IMR-90 (cell line): ENCODE measurements around the gene MAP4. TPM values are rescaled to one million over a fixed set of nuclear protein-coding genes. Genes with fewer than 3 reads are reported as not detected.

ENCODE experiments used
- ATAC-seq: fragments of 200-7000 bp; cut with Tn5 transposase; 2 replicates; pipeline ENCODE4 v1.9.1; 2020; ENCODE audit warnings: low read depth, mild to moderate bottlenecking, moderate library complexity
- BruUV-seq: library from RNA; stranded (reverse); fragments of 400-500 nt; replicated peaks from 2 replicates; lab custom pipeline; 2021; lab: Mats Ljungman, UMichigan
- CTCF ChIA-PET: fragments of 300-600 bp; formaldehyde crosslinking; extraction: SDS; loops from one replicate; lab custom pipeline; 2021; ENCODE audit warnings: antibody characterized with exemption; lab: Yijun Ruan, JAX
- POLR2A ChIA-PET: fragments of 300-600 bp; sonication (Branson Sonifier 250); formaldehyde crosslinking; loops from one replicate; lab custom pipeline; 2022; ENCODE audit warnings: antibody characterized with exemption; ENCODE audit not compliant: unreplicated experiment; lab: Charles Lee
- DNase-seq: peaks from one replicate; pipeline ENCODE4 v3.0.0; 2013
- H2AFZ ChIP-seq: replicated peaks from 2 replicates; pipeline ENCODE3; 2013; ENCODE audit warnings: low read length, mild to moderate bottlenecking; ENCODE audit not compliant: poor library complexity
- H2AK5ac ChIP-seq: 2 replicates; pipeline ENCODE4 v1.6.1; 2013; ENCODE audit warnings: low read depth, low read length, inconsistent platforms
- H2AK9ac ChIP-seq: replicated peaks from 2 replicates; pipeline ENCODE3; 2013; ENCODE audit warnings: mild to moderate bottlenecking, low read depth, low read length, moderate library complexity; ENCODE audit not compliant: poor library complexity
- H2BK120ac ChIP-seq: 2 replicates; pipeline ENCODE4 v1.6.1; 2013; ENCODE audit warnings: low read depth, low read length, inconsistent platforms
- H2BK15ac ChIP-seq: 3 replicates; pipeline ENCODE4 v1.6.1; 2013; ENCODE audit warnings: low read depth, low read length, inconsistent platforms
- H2BK20ac ChIP-seq: 2 replicates; pipeline ENCODE4 v1.6.1; 2013; ENCODE audit warnings: low read depth, mild to moderate bottlenecking, inconsistent platforms, low read length, moderate library complexity
- H2BK5ac ChIP-seq: 2 replicates; pipeline ENCODE4 v1.6.1; 2013; ENCODE audit warnings: mild to moderate bottlenecking, low read depth, low read length, inconsistent platforms; ENCODE audit not compliant: poor library complexity, severe bottlenecking
- H3K14ac ChIP-seq: replicated peaks from 2 replicates; pipeline ENCODE4 v1.6.1; 2013; ENCODE audit warnings: low read depth, low read length, inconsistent platforms
- H3K18ac ChIP-seq: 2 replicates; pipeline ENCODE4 v1.6.1; 2013; ENCODE audit warnings: low read depth, low read length, control low read depth
- H3K23ac ChIP-seq: 2 replicates; pipeline ENCODE4 v1.6.1; 2013; ENCODE audit warnings: low read depth, low read length, inconsistent platforms
- H3K27ac ChIP-seq: 2 replicates; pipeline ENCODE4 v1.5.1; 2013; ENCODE audit warnings: mild to moderate bottlenecking, control low read depth, low read length; ENCODE audit not compliant: insufficient read depth
- H3K27me3 ChIP-seq: 2 replicates; pipeline ENCODE4 v1.6.1; 2013; ENCODE audit warnings: low read length; ENCODE audit not compliant: control insufficient read depth, insufficient read depth
- H3K36me3 ChIP-seq: 2 replicates; pipeline ENCODE4 v1.6.1; 2013; ENCODE audit warnings: low read length, mixed read lengths; ENCODE audit not compliant: control insufficient read depth, insufficient read depth
- H3K4ac ChIP-seq: 2 replicates; pipeline ENCODE4 v1.6.1; 2013; ENCODE audit warnings: low read depth, low read length, inconsistent platforms
- H3K4me1 ChIP-seq: 2 replicates; pipeline ENCODE4 v1.6.1; 2013; ENCODE audit warnings: low read length, mixed read lengths; ENCODE audit not compliant: control insufficient read depth, insufficient read depth
- H3K4me2 ChIP-seq: 2 replicates; pipeline ENCODE4 v1.6.1; 2013; ENCODE audit warnings: low read depth, mild to moderate bottlenecking, control low read depth, low read length, moderate library complexity
- H3K4me3 ChIP-seq: 2 replicates; pipeline ENCODE4 v1.5.1; 2013; ENCODE audit warnings: low read depth, mild to moderate bottlenecking, control low read depth, low read length, moderate library complexity; ENCODE audit not compliant: insufficient read depth
- H3K56ac ChIP-seq: 2 replicates; pipeline ENCODE4 v1.6.1; 2013; ENCODE audit warnings: low read length, inconsistent platforms; ENCODE audit not compliant: insufficient read depth; ENCODE audit errors: extremely low read depth
- H3K79me1 ChIP-seq, 2 experiments: 2 replicates each; pipeline ENCODE4 v1.6.1; 2013; ENCODE audit warnings: low read length in 2 of 2, inconsistent platforms in 1 of 2, low read depth in 1 of 2
- H3K9ac ChIP-seq: 2 replicates; pipeline ENCODE4 v1.6.1; 2013; ENCODE audit warnings: low read depth, low read length, control low read depth
- H3K9me1 ChIP-seq: 2 replicates; pipeline ENCODE4 v1.6.1; 2013; ENCODE audit warnings: low read length, inconsistent platforms; ENCODE audit not compliant: insufficient read depth
- H3K9me3 ChIP-seq: 2 replicates; pipeline ENCODE4 v1.6.1; 2013; ENCODE audit warnings: low read length; ENCODE audit not compliant: control insufficient read depth, insufficient read depth
- H4K20me1 ChIP-seq: 2 replicates; pipeline ENCODE4 v1.6.1; 2013; ENCODE audit warnings: low read length, inconsistent platforms; ENCODE audit not compliant: insufficient read depth
- H4K5ac ChIP-seq: 2 replicates; pipeline ENCODE4 v1.6.1; 2013; ENCODE audit warnings: mild to moderate bottlenecking, low read depth, low read length, control low read depth
- H4K8ac ChIP-seq, 2 experiments: 2 replicates each; pipeline ENCODE4 v1.6.1; 2013; ENCODE audit warnings: low read depth in 2 of 2, low read length in 2 of 2, control low read depth in 1 of 2, inconsistent platforms in 1 of 2
- H4K91ac ChIP-seq: 2 replicates; pipeline ENCODE4 v1.6.1; 2013; ENCODE audit warnings: low read depth, low read length, inconsistent platforms; ENCODE audit not compliant: insufficient read depth
- BHLHE40 ChIP-seq: fragments of 150-350 bp; IDR thresholded peaks from 2 replicates; pipeline ENCODE4 v1.6.1; 2016; ENCODE audit warnings: mild to moderate bottlenecking, low read depth, low read length
- CEBPB ChIP-seq: IDR thresholded peaks from 2 replicates; pipeline ENCODE4 v1.6.1; 2012; ENCODE audit warnings: low read depth, low read length, improper control_type of control experiment
- CHD1 ChIP-seq: IDR thresholded peaks from 2 replicates; pipeline ENCODE4 v1.6.1; 2012; ENCODE audit warnings: low read depth, low read length, improper control_type of control experiment
- CTCF ChIP-seq: conservative IDR thresholded peaks from 2 replicates; pipeline ENCODE4 v1.5.1; 2012; ENCODE audit warnings: mild to moderate bottlenecking, low read depth, low read length, improper control_type of control experiment
- FOS ChIP-seq: fragments of 150-350 bp; IDR thresholded peaks from 2 replicates; pipeline ENCODE4 v1.6.1; 2016; ENCODE audit warnings: low read depth, low read length
- MXI1 ChIP-seq: IDR thresholded peaks from 2 replicates; pipeline ENCODE4 v1.6.1; 2012; ENCODE audit warnings: low read depth, mild to moderate bottlenecking, low read length, moderate library complexity, borderline replicate concordance
- NFE2L2 ChIP-seq: fragments of 150-350 bp; IDR thresholded peaks from 2 replicates; pipeline ENCODE4 v1.6.1; 2016; ENCODE audit warnings: low read depth, mild to moderate bottlenecking, low read length
- POLR2A ChIP-seq: IDR thresholded peaks from 2 replicates; pipeline ENCODE4 v1.6.1; 2012; ENCODE audit warnings: mild to moderate bottlenecking, low read depth, low read length
- RCOR1 ChIP-seq: IDR thresholded peaks from 2 replicates; pipeline ENCODE4 v1.6.1; 2012; ENCODE audit warnings: mild to moderate bottlenecking, low read length, improper control_type of control experiment; ENCODE audit not compliant: insufficient replicate concordance
- SMC3 ChIP-seq: fragments of 150-350 bp; IDR thresholded peaks from 2 replicates; pipeline ENCODE4 v1.6.1; 2016; ENCODE audit warnings: low read depth, mild to moderate bottlenecking, antibody characterized with exemption, low read length, moderate library complexity
- dilution Hi-C: fragments of 300-500 bp; cut with HindIII; formaldehyde crosslinking; loops from one replicate; pipeline ENCODE4 v1.14.3; 2018; ENCODE audit warnings: low sequenced_read_pairs; ENCODE audit not compliant: unreplicated experiment
- in situ Hi-C: fragments of 300-500 bp; cut with MboI; formaldehyde crosslinking; loops from 3 replicates; pipeline ENCODE4 v1.14.3; 2019; ENCODE audit warnings: low sequenced_read_pairs, inconsistent platforms, mixed read lengths
- intact Hi-C: fragments of 100-400 bp; cut with micrococcal nuclease; formaldehyde crosslinking; loops from 2 replicates; pipeline ENCODE4 v1.10.0; 2022
- polyA plus RNA-seq, 3 experiments: library from polyadenylated mRNA; depleted of rRNA; stranded (reverse); fragments of >200 nt; gene quantifications; 2 replicates each; pipeline ENCODE4 v1.2.3, GENCODE V29; 2012; ENCODE audit warnings: low replicate concordance in 1 of 3
- total RNA-seq: library from RNA; depleted of rRNA; stranded (reverse); fragments of >200 nt; gene quantifications from 2 replicates; pipeline ENCODE4 v1.2.3, GENCODE V29; 2012
- TF ChIP-seq, protein P1 (sequence below): fragments of 150-350 bp; IDR thresholded peaks from 2 replicates; pipeline ENCODE4 v1.6.1; 2016; ENCODE audit warnings: low read depth, mild to moderate bottlenecking, low read length, moderate library complexity, borderline replicate concordance

Gene MAP4
- total and polyA plus RNA-seq, 2 of the 4 experiments (the other 2 are of a cell fraction): 87.8 to 216 TPM

- no peak for TF ChIP-seq CTCF
- TF ChIP-seq RCOR1: no peak
- no peak for TF ChIP-seq CHD1
Observed at GRCh38 chr3:48014358-48014757, 1.9 kb downstream of the MAP4 start (continued).

DNA sequence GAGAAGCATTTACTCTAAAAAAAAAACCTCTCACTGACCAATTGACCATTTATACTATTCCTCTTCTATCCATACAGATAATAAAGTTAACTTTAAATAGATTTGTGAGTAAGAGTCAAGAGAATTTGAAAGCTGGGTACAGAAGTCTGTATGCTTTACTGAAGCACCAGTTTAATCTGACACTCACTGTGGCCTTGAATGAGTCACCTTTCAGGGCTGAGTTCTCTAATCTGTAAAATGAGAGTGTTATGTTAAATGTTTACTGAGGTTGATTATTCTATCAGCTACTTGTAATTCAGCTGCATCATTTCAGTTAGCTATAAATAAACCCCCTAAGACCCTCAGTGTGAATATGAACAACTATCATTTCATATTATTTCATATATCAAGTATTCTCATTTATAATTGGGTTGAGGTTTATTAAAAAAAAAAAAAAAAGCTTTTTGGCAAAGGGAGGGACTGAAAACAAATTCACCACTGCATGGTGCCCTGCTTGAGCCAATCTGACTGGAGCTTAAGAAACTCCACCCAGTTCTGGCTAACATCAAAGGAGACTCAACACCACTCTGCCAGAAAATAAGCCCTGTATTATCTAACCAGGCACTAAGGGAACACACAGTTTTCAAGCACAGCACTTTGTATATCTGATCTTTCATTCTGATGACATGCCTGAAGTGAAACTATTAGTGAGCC, 2.8 kb downstream of the MAP4 start:
- Histone ChIP-seq H3K56ac (no peak overlapping the region), H3K9me3 (no peaks in the 10 kb centered on the region), H3K14ac (no peak overlapping the region), H4K20me1 (peaks cover 98% of the 10 kb centered on the region), H3K4me3 (no peak overlapping the region), H3K4me2 (peak overlapping the region; percentile 53; the same call in 1 of the 2 replicates), H4K91ac (no peak overlapping the region), H2AK9ac (no peak overlapping the region), H3K27me3 (no peaks in the 10 kb centered on the region), H2AK5ac (no peak overlapping the region), H3K23ac (no peak overlapping the region), H2AFZ (no peak overlapping the region), H4K5ac (no peak overlapping the region), H3K36me3 (peaks cover 14% of the 10 kb centered on the region), H3K9ac (no peak overlapping the region), H4K8ac (no peak overlapping the region), H3K79me1 (peaks cover 40 to 86% of the 10 kb centered on the region in 2 experiments), H3K18ac (0 out of 2 replicates have a peak overlapping the region, but pooled peaks have one; percentile 31), H2BK20ac (no peak overlapping the region), H2BK120ac (no peak overlapping the region), H2BK15ac (no peak overlapping the region), H2BK5ac (peak overlapping the region; percentile 71), H3K27ac (0 out of 2 replicates have a peak overlapping the region, but pooled peaks have one; percentile 5), H3K4me1 (peaks cover 26% of the 10 kb centered on the region), H3K4ac (no peak overlapping the region), H3K9me1 (peaks cover 32% of the 10 kb centered on the region)
- ATAC-seq (peak; percentile 85), DNase-seq (peak; percentile 91)
- BruUV-seq: no TSS peak
- ChIA-PET POLR2A (interaction anchor here (0.5 to 0.7 kb wide), 4 partner anchors 17 to 831 kb away, joined by 3 to 13 read pairs (median 3); no protein-coding TSS in a partner anchor), CTCF (interaction anchor here (0.6 to 1.8 kb wide), 4 partner anchors 24 to 267 kb away, joined by 3 to 8 read pairs (median 6); no protein-coding TSS in a partner anchor)
- TF ChIP-seq MXI1: no peak
- TF ChIP-seq, protein P1, sequence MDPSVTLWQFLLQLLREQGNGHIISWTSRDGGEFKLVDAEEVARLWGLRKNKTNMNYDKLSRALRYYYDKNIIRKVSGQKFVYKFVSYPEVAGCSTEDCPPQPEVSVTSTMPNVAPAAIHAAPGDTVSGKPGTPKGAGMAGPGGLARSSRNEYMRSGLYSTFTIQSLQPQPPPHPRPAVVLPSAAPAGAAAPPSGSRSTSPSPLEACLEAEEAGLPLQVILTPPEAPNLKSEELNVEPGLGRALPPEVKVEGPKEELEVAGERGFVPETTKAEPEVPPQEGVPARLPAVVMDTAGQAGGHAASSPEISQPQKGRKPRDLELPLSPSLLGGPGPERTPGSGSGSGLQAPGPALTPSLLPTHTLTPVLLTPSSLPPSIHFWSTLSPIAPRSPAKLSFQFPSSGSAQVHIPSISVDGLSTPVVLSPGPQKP: no peak
- no peak for TF ChIP-seq SMC3
- TF ChIP-seq CEBPB: no peak
- TF ChIP-seq BHLHE40: peak; percentile 64; the same call in 1 of the 2 replicates
- no peak for TF ChIP-seq POLR2A
- no peak for TF ChIP-seq NFE2L2
- peak; percentile 87 for TF ChIP-seq FOS
- dilution Hi-C loops: no loop called here
- intact Hi-C loops: loop anchor here (1.0 kb wide), 1 partner anchor 74 kb away; no protein-coding TSS in a partner anchor
- in situ Hi-C loops: no loop called here
